Panc1 (cell line): Measurements from ENCODE around the gene ATP13A3. TPM values are rescaled to one million over a fixed set of nuclear protein-coding genes. Genes with fewer than 3 reads are reported as not detected.

Experiments used
- ATAC-seq: fragments of 200-7000 bp; cut with Tn5 transposase; 2 replicates; pipeline ENCODE4 v1.9.1; 2020; ENCODE audit warnings: mild to moderate bottlenecking, moderate library complexity
- BruUV-seq: library from RNA; stranded (reverse); fragments of 400-500 nt; replicated peaks from 2 replicates; lab custom pipeline; 2021; lab: Mats Ljungman, UMichigan
- CTCF ChIA-PET: fragments of 300-600 bp; sonication (Branson Sonifier 250); formaldehyde crosslinking; loops from one replicate; lab custom pipeline; 2022; ENCODE audit warnings: antibody characterized with exemption; lab: Charles Lee
- POLR2A ChIA-PET: fragments of 300-600 bp; sonication (Branson Sonifier 250); formaldehyde crosslinking; loops from one replicate; lab custom pipeline; 2022; ENCODE audit warnings: antibody characterized with exemption; lab: Charles Lee
- DNase-seq: peaks from one replicate; pipeline ENCODE4 v3.0.0-alpha.2; 2010; ENCODE audit warnings: low read depth, low spot score
- H3K27ac ChIP-seq: 2 replicates; pipeline ENCODE4 v1.5.1; 2011; ENCODE audit warnings: mild to moderate bottlenecking, low read length, inconsistent platforms
- H3K27me3 ChIP-seq: fragments of 200-500 bp; sonication (Bioruptor generic); 2 replicates; pipeline ENCODE4 v1.6.0; 2014; ENCODE audit warnings: low read length, inconsistent platforms; ENCODE audit not compliant: control insufficient read depth, insufficient read depth
- H3K36me3 ChIP-seq: fragments of 200-500 bp; sonication (Bioruptor generic); 2 replicates; pipeline ENCODE4 v1.5.1; 2014; ENCODE audit warnings: inconsistent platforms, mild to moderate bottlenecking, low read length, moderate library complexity; ENCODE audit not compliant: control insufficient read depth, insufficient read depth
- H3K4me1 ChIP-seq: 2 replicates; pipeline ENCODE4 v1.5.1; 2011; ENCODE audit warnings: inconsistent platforms, mild to moderate bottlenecking, low read length, moderate library complexity; ENCODE audit not compliant: control insufficient read depth, insufficient read depth
- H3K4me3 ChIP-seq, 2 experiments: 2 replicates each; pipeline ENCODE4 v1.5.1; 2011 to 2012; ENCODE audit warnings: low read depth in 2 of 2, low read length in 2 of 2, mild to moderate bottlenecking in 2 of 2, inconsistent platforms in 1 of 2, moderate library complexity in 1 of 2
- H3K9me3 ChIP-seq: fragments of 200-500 bp; sonication (Bioruptor generic); 2 replicates; pipeline ENCODE4 v1.5.1; 2014; ENCODE audit warnings: low read depth, mild to moderate bottlenecking, inconsistent platforms, low read length, moderate library complexity; ENCODE audit not compliant: control insufficient read depth, insufficient read depth
- CTCF ChIP-seq: fragments of 450-650 bp; IDR thresholded peaks from 2 replicates; pipeline ENCODE4 v1.5.1; 2017; ENCODE audit warnings: mild to moderate bottlenecking
- POLR2AphosphoS5 ChIP-seq: IDR thresholded peaks from 2 replicates; pipeline ENCODE4 v1.6.1; 2012; ENCODE audit warnings: mild to moderate bottlenecking, low read depth, low read length, moderate library complexity
- REST ChIP-seq, 2 experiments: IDR thresholded peaks; 2 replicates each; pipeline ENCODE4 v1.6.1; 2011 to 2012; ENCODE audit warnings: low read depth in 2 of 2, control low read depth in 1 of 2, low read length in 1 of 2, mild to moderate bottlenecking in 1 of 2, moderate library complexity in 1 of 2; ENCODE audit not compliant: insufficient read depth in 1 of 2
- SIN3A ChIP-seq: IDR thresholded peaks from 2 replicates; pipeline ENCODE4 v1.6.1; 2012; ENCODE audit warnings: low read depth, mild to moderate bottlenecking, low read length, moderate library complexity, borderline replicate concordance; ENCODE audit not compliant: insufficient read depth
- TCF7L2 ChIP-seq: IDR thresholded peaks from 2 replicates; pipeline ENCODE4 v1.6.1; 2011; ENCODE audit warnings: mild to moderate bottlenecking, low read depth, low read length, inconsistent platforms
- in situ Hi-C: cut with HindIII; loops from 2 replicates; pipeline ENCODE4 v1.10.0; 2016; ENCODE audit warnings: low sequenced_read_pairs, low pct_unique_long_range_greater_than_20kb
- intact Hi-C: fragments of 100-400 bp; cut with micrococcal nuclease; formaldehyde crosslinking; loops from one replicate; pipeline ENCODE4 v1.10.0; 2022; ENCODE audit not compliant: unreplicated experiment
- total RNA-seq: library from RNA; stranded (reverse); gene quantifications from one replicate; pipeline ENCODE4 v1.2.1, GENCODE V29; 2021; ENCODE audit not compliant: unreplicated experiment

ATP13A3 gene
- total RNA-seq, 1 experiment from 2014 or later: 169 TPM

GRCh38 chr3:194365526-194365925, 121.3 kb downstream of the ATP13A3 start:
- ATAC-seq (no peak), DNase-seq (no peak)
- Histone ChIP-seq H3K9me3 (no peaks in the 10 kb centered on the region), H3K27me3 (0 out of 2 replicates have a peak, but pooled peaks cover 3% of the 10 kb centered on the region), H3K27ac (no peak overlapping the region), H3K36me3 (no peaks in the 10 kb centered on the region), H3K4me3 (no peak overlapping the region), H3K4me1 (peaks cover 11% of the 10 kb centered on the region)
- intact Hi-C loops (no loop called here), in situ Hi-C loops (no loop called here)
- ChIA-PET CTCF (no interaction called here), POLR2A (no interaction called here)
- BruUV-seq: no TSS peak
- TF ChIP-seq CTCF (no peak), REST (IDR thresholded peaks at IDR 0.05; ENCODE audit: insufficient read depth in 1 of 2, low read depth in 2 of 2, low read length in 1 of 2) (no peak), SIN3A (no peak)

GRCh38 chr3:194364652-194365434, 122.0 kb downstream of the ATP13A3 start:
- H3K27ac ChIP-seq: no peak overlapping the region
- TF ChIP-seq SIN3A (no peak), REST (IDR thresholded peaks at IDR 0.05; ENCODE audit: insufficient read depth in 1 of 2, low read depth in 2 of 2, low read length in 1 of 2) (no peak), POLR2AphosphoS5 (no peak), CTCF (no peak), TCF7L2 (no peak)
- H3K27me3 ChIP-seq: 0 out of 2 replicates have a peak, but pooled peaks cover 1% of the 10 kb centered on the region
- ChIA-PET POLR2A (interaction anchor here (0.7 kb wide), 1 partner anchor 10 kb away, joined by 3 read pairs; no protein-coding TSS in a partner anchor), CTCF (no interaction called here)
- no TSS peak for BruUV-seq
- DNase-seq: no peak
- no peaks in the 10 kb centered on the region for H3K9me3 ChIP-seq
- ATAC-seq: peak; percentile 36; the same call in 1 of the 2 replicates
- H3K36me3 ChIP-seq: no peaks in the 10 kb centered on the region
- H3K4me3 ChIP-seq: no peak overlapping the region
- intact Hi-C loops (no loop called here), in situ Hi-C loops (no loop called here)
- peaks cover 6% of the 10 kb centered on the region for H3K4me1 ChIP-seq
